GM12873 (cell line): ENCODE measurements around the gene GLYAT.

Experiments used
- TF ChIP-seq, protein P1 (sequence below): IDR thresholded peaks from 2 replicates; pipeline ENCODE4 v1.5.1; 2012; ENCODE audit warnings: low read depth, mild to moderate bottlenecking, moderate library complexity, low read length, control low read depth; ENCODE audit not compliant: insufficient read depth; ENCODE audit errors: missing control alignments

Gene GLYAT

DNA sequence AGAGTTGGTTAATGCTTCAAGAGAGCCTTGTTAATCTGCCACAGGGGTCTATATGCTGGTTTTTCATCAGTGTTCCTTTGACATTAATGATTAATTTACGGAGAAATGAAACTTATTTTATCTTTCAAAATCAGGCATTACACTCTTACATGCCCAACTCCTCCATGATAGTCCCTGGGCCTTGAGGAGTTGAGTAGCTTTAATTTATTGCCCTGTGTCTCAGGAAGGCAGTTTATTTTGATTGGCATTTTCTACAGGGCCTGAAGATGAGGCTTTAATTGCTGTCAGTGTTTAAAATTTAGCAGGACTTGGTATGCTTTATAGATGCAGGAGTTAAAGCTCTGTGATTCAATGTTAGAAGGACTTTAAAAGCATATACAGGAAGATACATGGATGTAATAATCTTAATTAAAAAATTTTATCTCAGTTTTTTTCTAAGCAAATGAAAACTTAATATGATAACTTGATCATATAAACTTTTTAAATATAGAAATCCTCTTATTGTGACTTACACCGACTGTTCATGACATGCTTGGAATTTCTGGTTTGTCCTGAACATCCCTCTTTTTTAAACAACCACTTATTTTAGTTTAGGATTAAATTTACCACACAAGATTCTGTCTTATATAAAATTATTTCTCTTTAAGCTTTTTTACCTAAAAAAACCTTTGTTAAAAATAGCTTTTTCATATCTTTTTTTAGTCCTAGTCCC is 12.2 kb downstream of the GLYAT start:
- TF ChIP-seq, protein P1, sequence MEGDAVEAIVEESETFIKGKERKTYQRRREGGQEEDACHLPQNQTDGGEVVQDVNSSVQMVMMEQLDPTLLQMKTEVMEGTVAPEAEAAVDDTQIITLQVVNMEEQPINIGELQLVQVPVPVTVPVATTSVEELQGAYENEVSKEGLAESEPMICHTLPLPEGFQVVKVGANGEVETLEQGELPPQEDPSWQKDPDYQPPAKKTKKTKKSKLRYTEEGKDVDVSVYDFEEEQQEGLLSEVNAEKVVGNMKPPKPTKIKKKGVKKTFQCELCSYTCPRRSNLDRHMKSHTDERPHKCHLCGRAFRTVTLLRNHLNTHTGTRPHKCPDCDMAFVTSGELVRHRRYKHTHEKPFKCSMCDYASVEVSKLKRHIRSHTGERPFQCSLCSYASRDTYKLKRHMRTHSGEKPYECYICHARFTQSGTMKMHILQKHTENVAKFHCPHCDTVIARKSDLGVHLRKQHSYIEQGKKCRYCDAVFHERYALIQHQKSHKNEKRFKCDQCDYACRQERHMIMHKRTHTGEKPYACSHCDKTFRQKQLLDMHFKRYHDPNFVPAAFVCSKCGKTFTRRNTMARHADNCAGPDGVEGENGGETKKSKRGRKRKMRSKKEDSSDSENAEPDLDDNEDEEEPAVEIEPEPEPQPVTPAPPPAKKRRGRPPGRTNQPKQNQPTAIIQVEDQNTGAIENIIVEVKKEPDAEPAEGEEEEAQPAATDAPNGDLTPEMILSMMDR: no peak

DNA sequence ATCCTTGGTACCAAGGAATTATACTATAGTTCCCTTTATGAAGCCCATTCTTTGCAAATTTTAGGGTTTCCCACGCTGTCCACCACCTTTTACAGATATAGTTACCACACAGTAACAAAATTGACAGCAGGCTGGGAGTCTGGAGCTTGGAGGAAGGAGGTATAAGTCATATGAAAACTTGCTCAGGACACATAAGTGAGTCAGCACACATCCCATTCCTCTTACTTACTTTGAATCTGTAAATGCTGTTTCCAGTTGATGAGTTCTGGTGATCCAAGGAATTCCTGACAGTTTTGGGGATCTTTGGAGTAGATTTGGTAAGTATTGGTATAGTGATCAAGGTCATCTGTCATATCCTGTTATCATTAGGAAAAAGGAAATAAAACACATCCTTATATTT is 19.2 kb downstream of the GLYAT start:
- TF ChIP-seq, protein P1: no peak

DNA sequence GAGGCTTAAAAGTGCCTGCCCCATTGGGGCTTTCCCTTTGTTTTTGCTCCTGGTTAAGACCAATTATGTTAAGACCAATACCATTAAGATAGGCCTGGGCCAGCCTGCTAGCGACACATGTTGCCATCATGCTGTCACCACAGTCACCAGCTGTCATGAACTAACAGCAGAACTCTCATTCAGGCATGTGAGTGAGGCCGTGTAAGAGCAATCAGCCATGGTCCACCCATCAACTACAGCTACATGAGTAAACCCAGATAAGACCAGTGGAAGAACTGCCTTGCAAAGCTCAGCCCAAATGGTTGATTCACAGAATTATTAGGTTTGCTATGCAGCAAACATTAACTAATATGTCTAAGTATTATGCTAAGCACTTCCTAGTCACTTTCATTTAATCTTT is 19.9 kb downstream of the GLYAT start:
- TF ChIP-seq, protein P1: no peak

DNA sequence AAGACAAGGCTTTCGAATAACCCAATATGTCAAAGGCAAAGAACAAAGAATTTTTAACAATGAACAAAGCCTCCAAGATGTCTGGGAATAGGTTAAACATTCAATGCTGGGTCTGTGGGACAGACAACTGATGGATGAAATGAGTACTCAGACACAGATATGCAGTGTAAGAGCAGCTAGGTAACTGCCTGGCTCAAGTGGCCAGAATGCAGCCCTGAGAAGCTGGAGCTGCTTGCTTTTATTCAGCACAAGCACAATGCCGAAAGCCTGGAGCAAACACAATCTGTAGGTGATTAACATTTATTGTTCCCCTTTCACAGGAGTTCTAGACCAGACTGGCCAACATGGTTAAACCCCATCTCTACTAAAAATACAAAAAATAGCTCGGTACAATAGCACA is 24.0 kb downstream of the GLYAT start:
- TF ChIP-seq, protein P1: no peak

DNA sequence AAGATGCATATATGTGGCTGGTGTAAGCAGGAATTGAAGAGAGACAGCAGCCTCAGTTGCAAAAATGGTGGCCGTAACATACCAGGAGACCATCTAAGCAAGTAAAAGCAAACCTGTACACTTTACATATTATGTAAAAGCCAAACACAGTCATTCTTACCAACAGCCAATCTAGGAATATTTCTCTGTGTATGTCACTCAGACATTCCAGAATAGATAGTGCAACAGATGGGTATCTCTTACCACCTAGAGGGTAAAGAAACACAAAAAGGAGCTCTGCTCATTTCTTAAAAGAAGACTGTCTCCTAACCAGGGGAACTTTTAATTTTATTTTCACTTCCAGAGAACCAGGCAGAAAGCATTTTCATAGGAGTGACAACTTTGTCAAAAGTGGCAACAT is 38.7 kb downstream of the GLYAT start:
- TF ChIP-seq, protein P1: no peak

DNA sequence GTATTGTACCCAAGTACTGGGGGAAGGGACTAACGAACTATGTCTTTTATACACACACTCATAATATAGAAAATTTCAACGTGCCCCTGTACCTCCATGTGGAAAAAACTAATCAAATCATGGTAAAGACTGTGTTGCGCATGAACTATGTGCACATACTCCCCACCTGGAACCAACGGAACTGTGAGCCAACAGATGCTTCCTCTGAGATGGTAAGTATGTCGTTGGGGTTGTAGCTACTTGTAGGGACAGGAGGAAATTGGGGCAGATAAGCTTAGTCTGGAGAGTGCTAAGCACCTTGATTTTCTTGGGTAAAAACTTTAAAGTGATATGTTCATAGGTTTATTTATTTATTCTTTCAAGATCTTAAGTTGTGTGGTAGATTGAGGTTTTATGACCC is 40.1 kb downstream of the GLYAT start:
- TF ChIP-seq, protein P1: no peak

DNA sequence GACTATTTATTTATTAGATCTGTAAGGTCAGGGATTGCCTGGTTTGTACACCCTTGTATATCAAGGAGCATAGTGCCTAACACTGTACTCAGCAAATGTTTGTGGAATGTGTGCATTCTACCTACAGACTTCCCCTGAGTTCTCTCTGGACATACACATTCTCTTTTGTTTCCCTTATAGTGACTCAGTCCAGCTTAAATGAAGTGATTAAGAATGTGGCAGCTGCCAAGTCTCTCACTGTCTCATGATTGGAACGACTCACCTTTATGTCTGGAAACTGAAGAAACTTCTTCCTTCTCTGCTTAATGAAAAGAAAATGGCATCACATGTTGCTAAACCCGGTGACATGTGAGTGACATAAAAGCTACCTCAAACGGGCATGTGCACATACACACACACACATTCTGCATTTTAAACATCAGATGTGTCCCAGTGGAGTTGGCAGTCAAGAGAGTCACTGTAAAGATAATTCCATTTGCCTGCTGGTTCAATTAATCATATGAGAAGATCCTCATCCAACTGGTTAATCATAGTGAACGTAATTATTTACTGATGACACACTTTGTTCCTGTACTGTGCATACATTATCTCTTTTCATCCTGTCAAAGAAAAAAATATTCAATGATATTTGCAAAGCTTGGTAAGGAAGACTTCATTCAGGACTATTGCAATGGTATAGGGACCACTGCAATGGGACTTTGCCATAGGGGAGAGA is 42.8 kb downstream of the GLYAT start:
- TF ChIP-seq, protein P1: no peak
